IMR-90 (cell line): Measurements from ENCODE around the gene SLAMF8. TPM values are rescaled to one million over a fixed set of nuclear protein-coding genes. Genes with fewer than 3 reads are reported as not detected.
A peak's percentile ranks its signal among the peaks of the same experiment; 100 is the strongest.

ENCODE experiments used
- ATAC-seq: fragments of 200-7000 bp; cut with Tn5 transposase; 2 replicates; pipeline ENCODE4 v1.9.1; 2020; ENCODE audit warnings: low read depth, mild to moderate bottlenecking, moderate library complexity
- BruUV-seq: library from RNA; stranded (reverse); fragments of 400-500 nt; replicated peaks from 2 replicates; lab custom pipeline; 2021; lab: Mats Ljungman, UMichigan
- CTCF ChIA-PET: fragments of 300-600 bp; formaldehyde crosslinking; extraction: SDS; loops from one replicate; lab custom pipeline; 2021; ENCODE audit warnings: antibody characterized with exemption; lab: Yijun Ruan, JAX
- POLR2A ChIA-PET: fragments of 300-600 bp; sonication (Branson Sonifier 250); formaldehyde crosslinking; loops from one replicate; lab custom pipeline; 2022; ENCODE audit warnings: antibody characterized with exemption; ENCODE audit not compliant: unreplicated experiment; lab: Charles Lee
- DNase-seq: peaks from one replicate; pipeline ENCODE4 v3.0.0; 2013
- H2AFZ ChIP-seq: replicated peaks from 2 replicates; pipeline ENCODE3; 2013; ENCODE audit warnings: low read length, mild to moderate bottlenecking; ENCODE audit not compliant: poor library complexity
- H2AK5ac ChIP-seq: 2 replicates; pipeline ENCODE4 v1.6.1; 2013; ENCODE audit warnings: low read depth, low read length, inconsistent platforms
- H2AK9ac ChIP-seq: replicated peaks from 2 replicates; pipeline ENCODE3; 2013; ENCODE audit warnings: mild to moderate bottlenecking, low read depth, low read length, moderate library complexity; ENCODE audit not compliant: poor library complexity
- H2BK120ac ChIP-seq: 2 replicates; pipeline ENCODE4 v1.6.1; 2013; ENCODE audit warnings: low read depth, low read length, inconsistent platforms
- H2BK15ac ChIP-seq: 3 replicates; pipeline ENCODE4 v1.6.1; 2013; ENCODE audit warnings: low read depth, low read length, inconsistent platforms
- H2BK20ac ChIP-seq: 2 replicates; pipeline ENCODE4 v1.6.1; 2013; ENCODE audit warnings: low read depth, mild to moderate bottlenecking, inconsistent platforms, low read length, moderate library complexity
- H2BK5ac ChIP-seq: 2 replicates; pipeline ENCODE4 v1.6.1; 2013; ENCODE audit warnings: mild to moderate bottlenecking, low read depth, low read length, inconsistent platforms; ENCODE audit not compliant: poor library complexity, severe bottlenecking
- H3K14ac ChIP-seq: replicated peaks from 2 replicates; pipeline ENCODE4 v1.6.1; 2013; ENCODE audit warnings: low read depth, low read length, inconsistent platforms
- H3K18ac ChIP-seq: 2 replicates; pipeline ENCODE4 v1.6.1; 2013; ENCODE audit warnings: low read depth, low read length, control low read depth
- H3K23ac ChIP-seq: 2 replicates; pipeline ENCODE4 v1.6.1; 2013; ENCODE audit warnings: low read depth, low read length, inconsistent platforms
- H3K27ac ChIP-seq: 2 replicates; pipeline ENCODE4 v1.5.1; 2013; ENCODE audit warnings: mild to moderate bottlenecking, control low read depth, low read length; ENCODE audit not compliant: insufficient read depth
- H3K27me3 ChIP-seq: 2 replicates; pipeline ENCODE4 v1.6.1; 2013; ENCODE audit warnings: low read length; ENCODE audit not compliant: control insufficient read depth, insufficient read depth
- H3K36me3 ChIP-seq: 2 replicates; pipeline ENCODE4 v1.6.1; 2013; ENCODE audit warnings: low read length, mixed read lengths; ENCODE audit not compliant: control insufficient read depth, insufficient read depth
- H3K4ac ChIP-seq: 2 replicates; pipeline ENCODE4 v1.6.1; 2013; ENCODE audit warnings: low read depth, low read length, inconsistent platforms
- H3K4me1 ChIP-seq: 2 replicates; pipeline ENCODE4 v1.6.1; 2013; ENCODE audit warnings: low read length, mixed read lengths; ENCODE audit not compliant: control insufficient read depth, insufficient read depth
- H3K4me2 ChIP-seq: 2 replicates; pipeline ENCODE4 v1.6.1; 2013; ENCODE audit warnings: low read depth, mild to moderate bottlenecking, control low read depth, low read length, moderate library complexity
- H3K4me3 ChIP-seq: 2 replicates; pipeline ENCODE4 v1.5.1; 2013; ENCODE audit warnings: low read depth, mild to moderate bottlenecking, control low read depth, low read length, moderate library complexity; ENCODE audit not compliant: insufficient read depth
- H3K56ac ChIP-seq: 2 replicates; pipeline ENCODE4 v1.6.1; 2013; ENCODE audit warnings: low read length, inconsistent platforms; ENCODE audit not compliant: insufficient read depth; ENCODE audit errors: extremely low read depth
- H3K79me1 ChIP-seq, 2 experiments: 2 replicates each; pipeline ENCODE4 v1.6.1; 2013; ENCODE audit warnings: low read length in 2 of 2, inconsistent platforms in 1 of 2, low read depth in 1 of 2
- H3K9ac ChIP-seq: 2 replicates; pipeline ENCODE4 v1.6.1; 2013; ENCODE audit warnings: low read depth, low read length, control low read depth
- H3K9me1 ChIP-seq: 2 replicates; pipeline ENCODE4 v1.6.1; 2013; ENCODE audit warnings: low read length, inconsistent platforms; ENCODE audit not compliant: insufficient read depth
- H3K9me3 ChIP-seq: 2 replicates; pipeline ENCODE4 v1.6.1; 2013; ENCODE audit warnings: low read length; ENCODE audit not compliant: control insufficient read depth, insufficient read depth
- H4K20me1 ChIP-seq: 2 replicates; pipeline ENCODE4 v1.6.1; 2013; ENCODE audit warnings: low read length, inconsistent platforms; ENCODE audit not compliant: insufficient read depth
- H4K5ac ChIP-seq: 2 replicates; pipeline ENCODE4 v1.6.1; 2013; ENCODE audit warnings: mild to moderate bottlenecking, low read depth, low read length, control low read depth
- H4K8ac ChIP-seq, 2 experiments: 2 replicates each; pipeline ENCODE4 v1.6.1; 2013; ENCODE audit warnings: low read depth in 2 of 2, low read length in 2 of 2, control low read depth in 1 of 2, inconsistent platforms in 1 of 2
- H4K91ac ChIP-seq: 2 replicates; pipeline ENCODE4 v1.6.1; 2013; ENCODE audit warnings: low read depth, low read length, inconsistent platforms; ENCODE audit not compliant: insufficient read depth
- BHLHE40 ChIP-seq: fragments of 150-350 bp; IDR thresholded peaks from 2 replicates; pipeline ENCODE4 v1.6.1; 2016; ENCODE audit warnings: mild to moderate bottlenecking, low read depth, low read length
- CEBPB ChIP-seq: IDR thresholded peaks from 2 replicates; pipeline ENCODE4 v1.6.1; 2012; ENCODE audit warnings: low read depth, low read length, improper control_type of control experiment
- CHD1 ChIP-seq: IDR thresholded peaks from 2 replicates; pipeline ENCODE4 v1.6.1; 2012; ENCODE audit warnings: low read depth, low read length, improper control_type of control experiment
- CTCF ChIP-seq: conservative IDR thresholded peaks from 2 replicates; pipeline ENCODE4 v1.5.1; 2012; ENCODE audit warnings: mild to moderate bottlenecking, low read depth, low read length, improper control_type of control experiment
- MAZ ChIP-seq: IDR thresholded peaks from 2 replicates; pipeline ENCODE4 v1.6.1; 2012; ENCODE audit warnings: low read depth, mild to moderate bottlenecking, low read length, improper control_type of control experiment, moderate library complexity, borderline replicate concordance
- MXI1 ChIP-seq: IDR thresholded peaks from 2 replicates; pipeline ENCODE4 v1.6.1; 2012; ENCODE audit warnings: low read depth, mild to moderate bottlenecking, low read length, moderate library complexity, borderline replicate concordance
- POLR2A ChIP-seq: IDR thresholded peaks from 2 replicates; pipeline ENCODE4 v1.6.1; 2012; ENCODE audit warnings: mild to moderate bottlenecking, low read depth, low read length
- RAD21 ChIP-seq: IDR thresholded peaks from 2 replicates; pipeline ENCODE4 v1.6.1; 2012; ENCODE audit warnings: low read length, improper control_type of control experiment
- RCOR1 ChIP-seq: IDR thresholded peaks from 2 replicates; pipeline ENCODE4 v1.6.1; 2012; ENCODE audit warnings: mild to moderate bottlenecking, low read length, improper control_type of control experiment; ENCODE audit not compliant: insufficient replicate concordance
- RFX5 ChIP-seq: IDR thresholded peaks from 2 replicates; pipeline ENCODE4 v1.8.0; 2012; ENCODE audit warnings: low read depth, mild to moderate bottlenecking, low read length, moderate library complexity
- SMC3 ChIP-seq: fragments of 150-350 bp; IDR thresholded peaks from 2 replicates; pipeline ENCODE4 v1.6.1; 2016; ENCODE audit warnings: low read depth, mild to moderate bottlenecking, antibody characterized with exemption, low read length, moderate library complexity
- USF2 ChIP-seq: fragments of 150-350 bp; IDR thresholded peaks from 2 replicates; pipeline ENCODE4 v1.6.1; 2017; ENCODE audit warnings: mild to moderate bottlenecking, antibody characterized with exemption, low read length, low read depth
- WGBS, 2 experiments: methylation state at CpG; one replicate each; pipeline versions ENCODE4 v1.1.5 to v1.1.7; 2013; ENCODE audit warnings: missing lambda C conversion rate in 2 of 2; ENCODE audit not compliant: insufficient read length in 1 of 2; ENCODE audit errors: extremely low coverage in 2 of 2; 5-methylcytosine and 5-hydroxymethylcytosine counted together
- dilution Hi-C: fragments of 300-500 bp; cut with HindIII; formaldehyde crosslinking; loops from one replicate; pipeline ENCODE4 v1.14.3; 2018; ENCODE audit warnings: low sequenced_read_pairs; ENCODE audit not compliant: unreplicated experiment
- in situ Hi-C: fragments of 300-500 bp; cut with MboI; formaldehyde crosslinking; loops from 3 replicates; pipeline ENCODE4 v1.14.3; 2019; ENCODE audit warnings: low sequenced_read_pairs, inconsistent platforms, mixed read lengths
- intact Hi-C: fragments of 100-400 bp; cut with micrococcal nuclease; formaldehyde crosslinking; loops from 2 replicates; pipeline ENCODE4 v1.10.0; 2022
- polyA plus RNA-seq, 3 experiments: library from polyadenylated mRNA; depleted of rRNA; stranded (reverse); fragments of >200 nt; gene quantifications; 2 replicates each; pipeline ENCODE4 v1.2.3, GENCODE V29; 2012; ENCODE audit warnings: low replicate concordance in 1 of 3
- total RNA-seq: library from RNA; depleted of rRNA; stranded (reverse); fragments of >200 nt; gene quantifications from 2 replicates; pipeline ENCODE4 v1.2.3, GENCODE V29; 2012

Gene SLAMF8
- total and polyA plus RNA-seq, 2 of the 4 experiments (the other 2 are of a cell fraction) = 0.07 TPM; not detected in 1

- TF ChIP-seq SMC3 = no peak
Measured at GRCh38 chr1:159877695-159878444, 51.2 kb downstream of the SLAMF8 start (continued).

- H3K14ac ChIP-seq = no peak overlapping the region
- no peaks in the 10 kb centered on the region for H3K79me1 ChIP-seq
- in situ Hi-C loops = loop anchor here (25.0 kb wide), 1 partner anchor 667 kb away; the partner anchor contains the start of gene ACKR1
- no peak overlapping the region for H4K5ac ChIP-seq
- H3K23ac ChIP-seq = no peak overlapping the region
- H3K4me3 ChIP-seq = no peak overlapping the region
- intact Hi-C loops = no loop called here
- CTCF ChIA-PET = interaction anchor here (1.2 kb wide), 1 partner anchor 80 kb away, joined by 3 read pairs; no protein-coding TSS in a partner anchor
- no peak overlapping the region for H3K4me2 ChIP-seq
- H2BK20ac ChIP-seq = no peak overlapping the region
- DNase-seq (peak; percentile 33), ATAC-seq (no peak)
- H3K18ac ChIP-seq = no peak overlapping the region
- H2BK120ac ChIP-seq = no peak overlapping the region
- POLR2A ChIA-PET = no interaction called here
- no peaks in the 10 kb centered on the region for H3K9me3 ChIP-seq
- H2BK5ac ChIP-seq = no peak overlapping the region
- H4K20me1 ChIP-seq = no peaks in the 10 kb centered on the region
- H3K4ac ChIP-seq = no peak overlapping the region
- no peak overlapping the region for H3K56ac ChIP-seq
- peaks cover 18% of the 10 kb centered on the region for H3K9me1 ChIP-seq
- H2AFZ ChIP-seq = no peak overlapping the region
- no peaks in the 10 kb centered on the region for H3K27me3 ChIP-seq
- H2BK15ac ChIP-seq = no peak overlapping the region
- H3K27ac ChIP-seq = no peak overlapping the region
- WGBS, 2 experiments = 100% methylated on average over 1 of the region's 3 CpGs; no CpG with 5 or more reads in 1 of the 2 experiments
- no peak overlapping the region for H4K91ac ChIP-seq
- H4K8ac ChIP-seq = no peak overlapping the region
- H3K9ac ChIP-seq = no peak overlapping the region
- BruUV-seq = no TSS peak
- peaks cover 15% of the 10 kb centered on the region for H3K4me1 ChIP-seq
- peak overlapping the region; percentile 51; the same call in 1 of the 2 replicates for H2AK5ac ChIP-seq
- no peak overlapping the region for H2AK9ac ChIP-seq
- dilution Hi-C loops = loop anchor here (25.0 kb wide), 1 partner anchor 92 kb away; the partner anchor contains the start of gene DUSP23
- no peaks in the 10 kb centered on the region for H3K36me3 ChIP-seq
- TF ChIP-seq SMC3 = no peak
- TF ChIP-seq MAZ = no peak
- TF ChIP-seq BHLHE40 = no peak
- no peak for TF ChIP-seq CEBPB
- TF ChIP-seq RCOR1 = no peak
- TF ChIP-seq CTCF = no peak
- no peak for TF ChIP-seq RFX5
- no peak for TF ChIP-seq POLR2A
- no peak for TF ChIP-seq RAD21
- no peak for TF ChIP-seq USF2
- TF ChIP-seq MXI1 = no peak
- no peak for TF ChIP-seq CHD1
Measured at GRCh38 chr1:159879136-159879535, 52.5 kb downstream of the SLAMF8 start.
